Lower lobe of right lung (tissue), 2 donors: ENCODE results near the gene FES. TPM values are rescaled to one million over a fixed set of nuclear protein-coding genes. Genes with fewer than 3 reads are reported as not detected.
A peak's percentile ranks its signal among the peaks of the same experiment; 100 is the strongest.
"Not testable (repeated sequence)": the region's sequence is repeated elsewhere in the genome, so short reads cannot be mapped to it uniquely, and the experiment has no call there.

Source experiments
- ATAC-seq, 2 donors: fragments of 200-7000 bp; cut with Tn5 transposase; one replicate each; pipeline ENCODE4 v1.9.1; 2020 to 2022; ENCODE audit warnings: mild to moderate bottlenecking in 2 of 2, moderate library complexity in 2 of 2
- DNase-seq: peaks from one replicate; pipeline ENCODE4 v3.0.0-alpha.2; 2020
- H3K27ac ChIP-seq: fragments of 200-600 bp; one replicate; pipeline ENCODE4 v1.8.0; 2022
- H3K27me3 ChIP-seq: fragments of 200-600 bp; one replicate; pipeline ENCODE4 v1.8.0; 2022; ENCODE audit warnings: low read depth
- H3K36me3 ChIP-seq: fragments of 200-600 bp; one replicate; pipeline ENCODE4 v1.8.0; 2022; ENCODE audit warnings: mild to moderate bottlenecking
- H3K4me1 ChIP-seq: fragments of 200-600 bp; one replicate; pipeline ENCODE4 v1.8.0; 2022
- H3K4me3 ChIP-seq: fragments of 200-600 bp; one replicate; pipeline ENCODE4 v1.8.0; 2022; ENCODE audit warnings: mild to moderate bottlenecking
- H3K9me3 ChIP-seq: fragments of 200-600 bp; one replicate; pipeline ENCODE4 v1.8.0; 2022
- intact Hi-C: fragments of 100-400 bp; cut with DNase I; formaldehyde crosslinking; loops from one replicate; pipeline ENCODE4 v1.11.0; 2022
- total RNA-seq: library from RNA; stranded (reverse); fragmentation: NEBNext Ultra II Directional; extraction: Animal tissue kit (Norgen Biotek cat#: 25700); gene quantifications from one replicate; pipeline ENCODE4 v1.2.1, GENCODE V29; 2021
- TF ChIP-seq, protein P1 (sequence below): fragments of 200-600 bp; IDR thresholded peaks from one replicate; pipeline ENCODE4 v1.8.0; 2022; ENCODE audit warnings: antibody characterized with exemption, mild to moderate bottlenecking
- donor health status: DM: no; HTN: yes; CAD: no; lungs with severe emphysema.

Gene FES
- total RNA-seq, 1 donor from 2014 or later: 51.0 TPM

GRCh38 chr15:90904746-90905145 lies 20.4 kb downstream of the FES start:
- Histone ChIP-seq H3K36me3 (peaks cover 50% of the 10 kb centered on the region), H3K9me3 (no peaks in the 10 kb centered on the region), H3K4me3 (no peak overlapping the region), H3K4me1 (peaks cover 21% of the 10 kb centered on the region), H3K27me3 (no peaks in the 10 kb centered on the region), H3K27ac (no peak overlapping the region)
- ATAC-seq (no peak), DNase-seq (peak; percentile 18)
- intact Hi-C loops: no loop called here
- TF ChIP-seq, protein P1, sequence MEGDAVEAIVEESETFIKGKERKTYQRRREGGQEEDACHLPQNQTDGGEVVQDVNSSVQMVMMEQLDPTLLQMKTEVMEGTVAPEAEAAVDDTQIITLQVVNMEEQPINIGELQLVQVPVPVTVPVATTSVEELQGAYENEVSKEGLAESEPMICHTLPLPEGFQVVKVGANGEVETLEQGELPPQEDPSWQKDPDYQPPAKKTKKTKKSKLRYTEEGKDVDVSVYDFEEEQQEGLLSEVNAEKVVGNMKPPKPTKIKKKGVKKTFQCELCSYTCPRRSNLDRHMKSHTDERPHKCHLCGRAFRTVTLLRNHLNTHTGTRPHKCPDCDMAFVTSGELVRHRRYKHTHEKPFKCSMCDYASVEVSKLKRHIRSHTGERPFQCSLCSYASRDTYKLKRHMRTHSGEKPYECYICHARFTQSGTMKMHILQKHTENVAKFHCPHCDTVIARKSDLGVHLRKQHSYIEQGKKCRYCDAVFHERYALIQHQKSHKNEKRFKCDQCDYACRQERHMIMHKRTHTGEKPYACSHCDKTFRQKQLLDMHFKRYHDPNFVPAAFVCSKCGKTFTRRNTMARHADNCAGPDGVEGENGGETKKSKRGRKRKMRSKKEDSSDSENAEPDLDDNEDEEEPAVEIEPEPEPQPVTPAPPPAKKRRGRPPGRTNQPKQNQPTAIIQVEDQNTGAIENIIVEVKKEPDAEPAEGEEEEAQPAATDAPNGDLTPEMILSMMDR: no peak

GRCh38 chr15:90905306-90906180 lies 21.2 kb downstream of the FES start:
- ATAC-seq: no peak
- Histone ChIP-seq H3K36me3 (peaks cover 58% of the 10 kb centered on the region), H3K4me3 (no peak overlapping the region), H3K9me3 (no peaks in the 10 kb centered on the region), H3K27me3 (no peaks in the 10 kb centered on the region), H3K4me1 (peaks cover 21% of the 10 kb centered on the region), H3K27ac (no peak overlapping the region)
- intact Hi-C loops: no loop called here
- DNase-seq: peak; percentile 36
- TF ChIP-seq, protein P1: no peak

- Histone ChIP-seq H3K36me3 (peaks cover 66% of the 10 kb centered on the region), H3K27ac (no peak overlapping the region), H3K4me3 (no peak overlapping the region), H3K9me3 (no peaks in the 10 kb centered on the region), H3K27me3 (no peaks in the 10 kb centered on the region), H3K4me1 (peaks cover 20% of the 10 kb centered on the region)
- peak; percentile 35 for DNase-seq
- no peak for ATAC-seq
- intact Hi-C loops: no loop called here
- TF ChIP-seq, protein P1: no peak
These were observed 22.0 kb downstream of the FES start for GRCh38 chr15:90906181-90906849.

DNA sequence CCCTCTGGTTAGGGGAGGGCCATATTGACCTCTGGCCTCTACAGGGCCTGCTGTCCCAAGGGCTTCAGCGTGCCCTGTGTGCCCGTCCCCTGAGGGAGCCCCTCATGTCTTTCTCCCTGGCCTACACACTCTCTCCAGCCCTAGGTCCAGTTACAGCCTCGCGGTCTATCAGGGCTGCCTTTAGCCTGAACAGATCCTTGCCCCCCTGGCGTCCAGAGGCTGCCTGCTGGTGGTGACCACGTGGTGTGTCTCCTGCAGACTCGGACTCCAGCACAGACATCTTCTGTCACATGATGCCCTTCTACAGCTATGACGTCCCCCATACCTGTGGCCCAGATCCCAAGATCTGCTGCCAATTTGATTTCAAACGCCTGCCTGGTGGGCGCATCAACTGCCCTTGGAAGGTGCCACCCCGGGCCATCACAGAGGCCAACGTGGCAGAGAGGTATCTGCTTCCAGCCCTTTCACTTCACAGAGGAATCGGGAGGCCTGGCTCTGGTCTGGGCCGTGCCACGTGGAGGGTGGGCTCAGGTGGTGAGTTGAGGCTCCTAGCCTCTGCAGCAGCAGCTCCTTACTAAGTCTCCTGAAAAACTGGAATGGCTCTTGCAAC lies 22.9 kb downstream of the FES start:
- DNase-seq (peak; percentile 33), ATAC-seq (no peak)
- Histone ChIP-seq H3K27me3 (no peaks in the 10 kb centered on the region), H3K9me3 (no peaks in the 10 kb centered on the region), H3K27ac (no peak overlapping the region), H3K36me3 (peaks cover 74% of the 10 kb centered on the region), H3K4me3 (no peak overlapping the region), H3K4me1 (peaks cover 11% of the 10 kb centered on the region)
- intact Hi-C loops: no loop called here
- TF ChIP-seq, protein P1: no peak

DNA sequence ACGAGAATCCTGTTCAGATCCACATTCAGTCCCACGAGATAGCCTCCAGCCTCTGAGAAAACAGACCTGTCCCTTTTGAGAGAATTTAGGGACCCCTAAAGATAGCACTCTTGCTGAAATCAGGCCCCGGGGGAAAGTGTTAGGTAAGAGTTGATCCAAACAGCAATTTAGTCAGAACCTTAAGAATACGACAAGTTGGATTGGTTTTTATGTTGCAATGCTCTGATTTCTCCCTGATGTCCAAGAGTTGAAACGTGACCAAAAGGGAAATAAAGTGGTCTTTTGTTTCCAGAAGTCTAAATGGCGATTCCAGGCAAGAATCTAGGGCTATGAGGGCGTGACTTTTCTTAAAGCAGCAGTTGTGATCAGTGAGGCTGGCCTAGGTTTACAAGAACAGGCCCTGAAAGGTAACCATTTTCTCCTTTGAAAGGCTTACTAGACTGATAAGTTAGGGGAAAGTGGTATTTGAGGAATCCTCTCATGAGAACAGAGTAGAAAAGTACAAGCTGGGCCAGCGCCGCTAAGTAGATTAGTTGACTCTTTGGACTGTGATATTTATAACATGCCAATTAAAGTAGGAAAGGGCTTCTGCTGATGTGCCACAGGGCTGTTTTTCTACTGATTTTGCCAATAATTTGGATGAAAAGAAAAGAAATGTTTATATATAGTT lies 23.7 kb downstream of the FES start:
- H3K9me3 ChIP-seq: no peaks in the 10 kb centered on the region
- peaks cover 83% of the 10 kb centered on the region for H3K36me3 ChIP-seq
- H3K27ac ChIP-seq: no peak overlapping the region
- peaks cover 11% of the 10 kb centered on the region for H3K4me1 ChIP-seq
- no peaks in the 10 kb centered on the region for H3K27me3 ChIP-seq
- intact Hi-C loops: no loop called here
- no peak overlapping the region for H3K4me3 ChIP-seq
- no peak for ATAC-seq
- no peak for DNase-seq
- TF ChIP-seq, protein P1: no peak

GRCh38 chr15:90909449-90909848 lies 25.1 kb downstream of the FES start:
- H3K4me1 ChIP-seq, H3K27me3 ChIP-seq, H3K9me3 ChIP-seq, ATAC-seq, H3K27ac ChIP-seq, H3K4me3 ChIP-seq, intact Hi-C loops: not testable (repeated sequence)
- peaks cover 97% of the 10 kb centered on the region for H3K36me3 ChIP-seq
- DNase-seq: peak; percentile 18
